HCT116 (cell line): ENCODE results near the gene USF2. TPM values are rescaled to one million over a fixed set of nuclear protein-coding genes. Genes with fewer than 3 reads are reported as not detected.

Source experiments
- ATAC-seq: fragments of 200-7000 bp; cut with Tn5 transposase; 2 replicates; pipeline ENCODE4 v1.9.1; 2020; ENCODE audit warnings: mild to moderate bottlenecking, moderate library complexity
- BruUV-seq: library from RNA; stranded (reverse); fragments of 400-500 nt; replicated peaks from 2 replicates; lab custom pipeline; 2021; lab: Mats Ljungman, UMichigan
- CTCF ChIA-PET: fragments of 300-600 bp; sonication (Branson Sonifier 250); formaldehyde crosslinking; loops from one replicate; lab custom pipeline; 2021; ENCODE audit warnings: antibody characterized with exemption; lab: Charles Lee
- POLR2A ChIA-PET: fragments of 300-600, 350-600 bp; sonication (Branson Sonifier 250); formaldehyde crosslinking; loops from one replicate; lab custom pipeline; 2021; ENCODE audit warnings: antibody characterized with exemption; lab: Charles Lee
- RAD21 ChIA-PET, 2 experiments: fragments of 300-600 bp; sonication (Branson Sonifier 250); formaldehyde crosslinking; loops; one replicate each; lab custom pipeline; 2023; ENCODE audit warnings: low total read pairs in 2 of 2; ENCODE audit not compliant: uncharacterized antibody in 2 of 2, unreplicated experiment in 2 of 2, low non-redundant PET in 1 of 2; lab: Charles Lee
- DNase-seq: peaks from one replicate; pipeline ENCODE4 v3.0.0-alpha.2; 2010; ENCODE audit warnings: low read depth, low spot score
- H2AFZ ChIP-seq: fragments of 200-600 bp; shearing (Covaris generic), sonication (generic); 2 replicates; pipeline ENCODE4 v1.6.1; 2017; ENCODE audit warnings: low read depth, mixed run types, mixed read lengths, antibody characterized with exemption, low read length; ENCODE audit not compliant: poor library complexity, severe bottlenecking
- H3K27ac ChIP-seq: 2 replicates; pipeline ENCODE4 v1.5.1; 2012; ENCODE audit warnings: low read depth, low read length
- H3K27me3 ChIP-seq: fragments of 200-600 bp; sonication (generic); 2 replicates; pipeline ENCODE4 v1.6.1; 2016; ENCODE audit warnings: mixed run types, low read length, mixed read lengths; ENCODE audit not compliant: insufficient read depth
- H3K36me3 ChIP-seq, 2 experiments: fragments of 200-500 bp in 1 of 2; fragments of 200-600 bp in 1 of 2; sonication (Bioruptor generic) in 1 of 2; sonication (generic) in 1 of 2; 2 replicates each; pipeline versions ENCODE4 v1.5.1 to v1.6.1; 2014 to 2016; ENCODE audit warnings: low read length in 2 of 2, inconsistent platforms in 1 of 2, mixed read lengths in 1 of 2, mixed run types in 1 of 2; ENCODE audit not compliant: insufficient read depth in 2 of 2, control insufficient read depth in 1 of 2
- H3K4me1 ChIP-seq, 2 experiments: fragments of 200-600 bp in 1 of 2; sonication (generic) in 1 of 2; 2 replicates each; pipeline versions ENCODE4 v1.5.1 to v1.6.1; 2012 to 2017; ENCODE audit warnings: low read length in 2 of 2, inconsistent platforms in 1 of 2, mild to moderate bottlenecking in 1 of 2, mixed read lengths in 1 of 2, mixed run types in 1 of 2, moderate library complexity in 1 of 2; ENCODE audit not compliant: insufficient read depth in 2 of 2, control insufficient read depth in 1 of 2
- H3K4me2 ChIP-seq: fragments of 200-600 bp; sonication (generic); 2 replicates; pipeline ENCODE4 v1.6.1; 2017; ENCODE audit warnings: mixed run types, low read length, mixed read lengths
- H3K4me3 ChIP-seq, 2 experiments: fragments of 200-600 bp in 1 of 2; sonication (generic) in 1 of 2; replicated peaks in 1 of 2; 2 replicates each; pipeline ENCODE4 v1.5.1; 2011 to 2016; ENCODE audit warnings: low read length in 2 of 2, control low read depth in 1 of 2, low read depth in 1 of 2, mild to moderate bottlenecking in 1 of 2, mixed read lengths in 1 of 2, mixed run types in 1 of 2
- H3K79me2 ChIP-seq: fragments of 200-600 bp; sonication (generic); 2 replicates; pipeline ENCODE4 v1.6.1; 2017; ENCODE audit warnings: mild to moderate bottlenecking, mixed run types, low read length, moderate library complexity, mixed read lengths; ENCODE audit not compliant: insufficient read depth
- H3K9ac ChIP-seq: fragments of 200-600 bp; sonication (generic); 2 replicates; pipeline ENCODE4 v1.6.1; 2016; ENCODE audit warnings: low read length, mixed read lengths
- H3K9me2 ChIP-seq: fragments of 200-600 bp; sonication (generic), shearing (Covaris generic); 2 replicates; pipeline ENCODE4 v1.6.1; 2017; ENCODE audit warnings: mixed run types, mild to moderate bottlenecking, moderate library complexity; ENCODE audit not compliant: insufficient read depth
- H3K9me3 ChIP-seq, 2 experiments: fragments of 200-500 bp in 1 of 2; fragments of 200-600 bp in 1 of 2; sonication (Bioruptor generic) in 1 of 2; sonication (generic) in 1 of 2; 2 replicates each; pipeline ENCODE4 v1.6.1; 2014 to 2017; ENCODE audit warnings: low read length in 2 of 2, mixed read lengths in 2 of 2, inconsistent platforms in 1 of 2, low read depth in 1 of 2, mild to moderate bottlenecking in 1 of 2, mixed run types in 1 of 2, moderate library complexity in 1 of 2; ENCODE audit not compliant: control insufficient read depth in 1 of 2, insufficient read depth in 1 of 2
- H4K20me1 ChIP-seq: fragments of 200-600 bp; sonication (generic), shearing (Covaris generic); 2 replicates; pipeline ENCODE4 v1.6.1; 2017; ENCODE audit warnings: mixed run types, mild to moderate bottlenecking, moderate library complexity; ENCODE audit not compliant: insufficient read depth
- ATF3 ChIP-seq: IDR thresholded peaks from 2 replicates; pipeline ENCODE4 v1.6.1; 2012
- CBX3 ChIP-seq: IDR thresholded peaks from 2 replicates; pipeline ENCODE4 v1.6.1; 2012; ENCODE audit warnings: low read depth
- CEBPB ChIP-seq: IDR thresholded peaks from 2 replicates; pipeline ENCODE4 v1.6.1; 2012; ENCODE audit warnings: low read depth
- ELF1 ChIP-seq: IDR thresholded peaks from 2 replicates; pipeline ENCODE4 v1.6.1; 2012; ENCODE audit warnings: low read depth, borderline replicate concordance
- EZH2 ChIP-seq: fragments of 200-600 bp; sonication (generic); IDR thresholded peaks from 2 replicates; pipeline ENCODE4 v1.6.1; 2017; ENCODE audit warnings: antibody characterized with exemption, mixed run types
- EZH2phosphoT487 ChIP-seq: fragments of 200-600 bp; IDR thresholded peaks from 2 replicates; pipeline ENCODE4 v1.6.1; 2018; ENCODE audit warnings: antibody characterized with exemption, borderline replicate concordance
- FOSL1 ChIP-seq: IDR thresholded peaks from 2 replicates; pipeline ENCODE4 v1.6.1; 2012; ENCODE audit warnings: low read depth
- JUND ChIP-seq: IDR thresholded peaks from 2 replicates; pipeline ENCODE4 v1.6.1; 2012
- POLR2A ChIP-seq: IDR thresholded peaks from 2 replicates; pipeline ENCODE4 v1.7.0; 2011; ENCODE audit warnings: borderline replicate concordance; ENCODE audit not compliant: insufficient read depth, insufficient read length; ENCODE audit errors: extremely low read depth
- SRF ChIP-seq: IDR thresholded peaks from 2 replicates; pipeline ENCODE4 v1.6.1; 2012; ENCODE audit warnings: low read depth
- TCF7L2 ChIP-seq: IDR thresholded peaks from 2 replicates; pipeline ENCODE4 v1.7.0; 2011; ENCODE audit warnings: borderline replicate concordance, inconsistent platforms; ENCODE audit not compliant: insufficient read depth, insufficient read length; ENCODE audit errors: extremely low read depth
- YY1 ChIP-seq: IDR thresholded peaks from 2 replicates; pipeline ENCODE4 v1.6.1; 2011; ENCODE audit warnings: low read length, low read depth, moderate library complexity, mild to moderate bottlenecking; ENCODE audit not compliant: insufficient replicate concordance; ENCODE audit errors: extremely low read depth
- ZFX ChIP-seq: fragments of 450-650 bp; IDR thresholded peaks from 2 replicates; pipeline ENCODE4 v1.6.1; 2017
- intact Hi-C: fragments of 100-400 bp; cut with micrococcal nuclease; formaldehyde crosslinking; loops from 2 replicates; pipeline ENCODE4 v1.10.0; 2022
- total RNA-seq: library from RNA; stranded (reverse); gene quantifications from one replicate; pipeline ENCODE4 v1.2.1, GENCODE V29; 2021; ENCODE audit not compliant: unreplicated experiment
- TF ChIP-seq, protein P1 (sequence below): IDR thresholded peaks from 2 replicates; pipeline ENCODE4 v1.6.1; 2012; ENCODE audit warnings: low read depth
- TF ChIP-seq, protein P2 (sequence below), 3 experiments: fragments of 200-600 bp in 1 of 3; sonication (generic) in 1 of 3; IDR thresholded peaks in 2 of 3; conservative IDR thresholded peaks in 1 of 3; 2 replicates each; pipeline ENCODE4 v1.5.1; 2012 to 2017; ENCODE audit warnings: low read depth in 2 of 3, low read length in 2 of 3, antibody characterized with exemption in 1 of 3, borderline replicate concordance in 1 of 3, control low read depth in 1 of 3, mild to moderate bottlenecking in 1 of 3, mixed read lengths in 1 of 3, mixed run types in 1 of 3, moderate library complexity in 1 of 3; ENCODE audit not compliant: insufficient read depth in 1 of 3

The USF2 gene
- total RNA-seq, 1 experiment from 2014 or later: 98.4 TPM

DNA sequence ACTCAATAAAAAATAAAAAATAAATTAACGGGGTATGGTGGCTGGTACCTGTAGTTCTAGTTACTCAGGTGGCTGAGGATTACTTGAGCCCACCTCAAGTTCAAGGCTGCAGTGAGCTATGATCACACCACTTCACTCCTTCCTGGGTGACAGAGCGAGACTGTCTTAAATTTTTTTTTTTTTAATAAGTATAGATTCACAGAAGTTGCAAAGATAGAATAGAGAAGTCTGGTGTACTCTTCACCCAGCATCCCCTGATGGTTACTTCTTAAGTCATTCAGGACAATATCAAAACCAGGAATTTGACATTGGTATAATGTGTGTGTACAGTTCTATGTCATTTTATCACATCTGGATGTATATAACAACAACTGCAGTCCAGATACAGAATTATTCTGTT is 52.5 kb downstream of the USF2 start:
- ATAC-seq: no peak
- BruUV-seq: no TSS peak

More for the DNA sequence above, 52.5 kb downstream of the USF2 start:
- no peaks in the 10 kb centered on the region for H4K20me1 ChIP-seq
- TF ChIP-seq YY1 (no peak), ELF1 (no peak), FOSL1 (no peak), SRF (no peak), POLR2A (no peak), EZH2phosphoT487 (no peak), ATF3 (no peak), TCF7L2 (no peak), JUND (no peak), EZH2 (no peak), ZFX (no peak), CBX3 (no peak), CEBPB (no peak)
- TF ChIP-seq, protein P1, sequence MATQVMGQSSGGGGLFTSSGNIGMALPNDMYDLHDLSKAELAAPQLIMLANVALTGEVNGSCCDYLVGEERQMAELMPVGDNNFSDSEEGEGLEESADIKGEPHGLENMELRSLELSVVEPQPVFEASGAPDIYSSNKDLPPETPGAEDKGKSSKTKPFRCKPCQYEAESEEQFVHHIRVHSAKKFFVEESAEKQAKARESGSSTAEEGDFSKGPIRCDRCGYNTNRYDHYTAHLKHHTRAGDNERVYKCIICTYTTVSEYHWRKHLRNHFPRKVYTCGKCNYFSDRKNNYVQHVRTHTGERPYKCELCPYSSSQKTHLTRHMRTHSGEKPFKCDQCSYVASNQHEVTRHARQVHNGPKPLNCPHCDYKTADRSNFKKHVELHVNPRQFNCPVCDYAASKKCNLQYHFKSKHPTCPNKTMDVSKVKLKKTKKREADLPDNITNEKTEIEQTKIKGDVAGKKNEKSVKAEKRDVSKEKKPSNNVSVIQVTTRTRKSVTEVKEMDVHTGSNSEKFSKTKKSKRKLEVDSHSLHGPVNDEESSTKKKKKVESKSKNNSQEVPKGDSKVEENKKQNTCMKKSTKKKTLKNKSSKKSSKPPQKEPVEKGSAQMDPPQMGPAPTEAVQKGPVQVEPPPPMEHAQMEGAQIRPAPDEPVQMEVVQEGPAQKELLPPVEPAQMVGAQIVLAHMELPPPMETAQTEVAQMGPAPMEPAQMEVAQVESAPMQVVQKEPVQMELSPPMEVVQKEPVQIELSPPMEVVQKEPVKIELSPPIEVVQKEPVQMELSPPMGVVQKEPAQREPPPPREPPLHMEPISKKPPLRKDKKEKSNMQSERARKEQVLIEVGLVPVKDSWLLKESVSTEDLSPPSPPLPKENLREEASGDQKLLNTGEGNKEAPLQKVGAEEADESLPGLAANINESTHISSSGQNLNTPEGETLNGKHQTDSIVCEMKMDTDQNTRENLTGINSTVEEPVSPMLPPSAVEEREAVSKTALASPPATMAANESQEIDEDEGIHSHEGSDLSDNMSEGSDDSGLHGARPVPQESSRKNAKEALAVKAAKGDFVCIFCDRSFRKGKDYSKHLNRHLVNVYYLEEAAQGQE: no peak
- TF ChIP-seq, protein P2, sequence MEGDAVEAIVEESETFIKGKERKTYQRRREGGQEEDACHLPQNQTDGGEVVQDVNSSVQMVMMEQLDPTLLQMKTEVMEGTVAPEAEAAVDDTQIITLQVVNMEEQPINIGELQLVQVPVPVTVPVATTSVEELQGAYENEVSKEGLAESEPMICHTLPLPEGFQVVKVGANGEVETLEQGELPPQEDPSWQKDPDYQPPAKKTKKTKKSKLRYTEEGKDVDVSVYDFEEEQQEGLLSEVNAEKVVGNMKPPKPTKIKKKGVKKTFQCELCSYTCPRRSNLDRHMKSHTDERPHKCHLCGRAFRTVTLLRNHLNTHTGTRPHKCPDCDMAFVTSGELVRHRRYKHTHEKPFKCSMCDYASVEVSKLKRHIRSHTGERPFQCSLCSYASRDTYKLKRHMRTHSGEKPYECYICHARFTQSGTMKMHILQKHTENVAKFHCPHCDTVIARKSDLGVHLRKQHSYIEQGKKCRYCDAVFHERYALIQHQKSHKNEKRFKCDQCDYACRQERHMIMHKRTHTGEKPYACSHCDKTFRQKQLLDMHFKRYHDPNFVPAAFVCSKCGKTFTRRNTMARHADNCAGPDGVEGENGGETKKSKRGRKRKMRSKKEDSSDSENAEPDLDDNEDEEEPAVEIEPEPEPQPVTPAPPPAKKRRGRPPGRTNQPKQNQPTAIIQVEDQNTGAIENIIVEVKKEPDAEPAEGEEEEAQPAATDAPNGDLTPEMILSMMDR (IDR thresholded peaks at IDR 0.05 in 2 of 3, conservative IDR thresholded peaks at IDR 0.05 in 1 of 3; ENCODE audit: borderline replicate concordance in 1 of 3, insufficient read depth in 1 of 3, low read depth in 2 of 3, low read length in 2 of 3): no peak
- ChIA-PET CTCF (interaction anchor here (1.7 kb wide), 1 partner anchor 31 kb away, joined by 3 read pairs; no protein-coding TSS in a partner anchor), RAD21 (no interaction called here), POLR2A (no interaction called here)
- no peak for DNase-seq
- no peaks in the 10 kb centered on the region for H3K27me3 ChIP-seq
- intact Hi-C loops: no loop called here
- H3K4me3 ChIP-seq: no peak overlapping the region
- no peak overlapping the region for H2AFZ ChIP-seq
- no peaks in the 10 kb centered on the region for H3K36me3 ChIP-seq
- H3K4me1 ChIP-seq: peaks cover 16 to 42% of the 10 kb centered on the region in 2 experiments
- no peak overlapping the region for H3K9ac ChIP-seq
- no peaks in the 10 kb centered on the region for H3K9me2 ChIP-seq
- no peak overlapping the region for H3K27ac ChIP-seq
- H3K9me3 ChIP-seq: no peaks in the 10 kb centered on the region
- no peaks in the 10 kb centered on the region for H3K79me2 ChIP-seq
- H3K4me2 ChIP-seq: no peak overlapping the region
